Activated CD8-positive, alpha-beta memory T cell treated with anti-CD3 and anti-CD28 coated beads for 24 hours (primary cell): ENCODE data around the gene KIF16B.

Source experiments
- DNase-seq: peaks from one replicate; pipeline ENCODE4 v3.0.0-alpha.2; 2020

Gene KIF16B

GRCh38 chr20:16517946-16518783 lies 55.1 kb downstream of the KIF16B start:
- no peak for DNase-seq

- DNase-seq = no peak
Measured at GRCh38 chr20:16516794-16517193, 56.5 kb downstream of the KIF16B start.

- no peak for DNase-seq
Measured at GRCh38 chr20:16515046-16515445, 58.2 kb downstream of the KIF16B start.

- DNase-seq = no peak
Measured at GRCh38 chr20:16514140-16514539, 59.1 kb downstream of the KIF16B start.

GRCh38 chr20:16505894-16506293 lies 67.4 kb downstream of the KIF16B start:
- DNase-seq = no peak

GRCh38 chr20:16501301-16501700 lies 71.9 kb downstream of the KIF16B start:
- no peak for DNase-seq

- no peak for DNase-seq
Measured at GRCh38 chr20:16500197-16500596, 73.1 kb downstream of the KIF16B start.

- no peak for DNase-seq
Measured at GRCh38 chr20:16498526-16499253, 74.6 kb downstream of the KIF16B start.

GRCh38 chr20:16497896-16498295 lies 75.4 kb downstream of the KIF16B start:
- no peak for DNase-seq

GRCh38 chr20:16493486-16493885 lies 79.8 kb downstream of the KIF16B start:
- no peak for DNase-seq

- no peak for DNase-seq
Measured at GRCh38 chr20:16491294-16491905, 81.8 kb downstream of the KIF16B start.

- DNase-seq = no peak
Measured at GRCh38 chr20:16490696-16491095, 82.6 kb downstream of the KIF16B start.

GRCh38 chr20:16488616-16489015 lies 84.6 kb downstream of the KIF16B start:
- DNase-seq = no peak

GRCh38 chr20:16488086-16488485 lies 85.2 kb downstream of the KIF16B start:
- DNase-seq = no peak

- DNase-seq = no peak
Measured at GRCh38 chr20:16486532-16486931, 86.7 kb downstream of the KIF16B start.

- DNase-seq = no peak
Measured at GRCh38 chr20:16485401-16485800, 87.8 kb downstream of the KIF16B start.

- no peak for DNase-seq
Measured at GRCh38 chr20:16483024-16483423, 90.2 kb downstream of the KIF16B start.

GRCh38 chr20:16481977-16482376 lies 91.3 kb downstream of the KIF16B start:
- no peak for DNase-seq

GRCh38 chr20:16479666-16480065 lies 93.6 kb downstream of the KIF16B start:
- DNase-seq = no peak

GRCh38 chr20:16477632-16478031 lies 95.6 kb downstream of the KIF16B start:
- no peak for DNase-seq

- no peak for DNase-seq
Measured at GRCh38 chr20:16476032-16476431, 97.2 kb downstream of the KIF16B start.

- no peak for DNase-seq
Measured at GRCh38 chr20:16475225-16475624, 98.0 kb downstream of the KIF16B start.

- DNase-seq = no peak
Measured at GRCh38 chr20:16474363-16474762, 98.9 kb downstream of the KIF16B start.
